Kidney epithelial cell (primary cell): Measurements from ENCODE around the gene PAMR1. TPM values are rescaled to one million over a fixed set of nuclear protein-coding genes. Genes with fewer than 3 reads are reported as not detected.

ENCODE experiments used
- DNase-seq: peaks from one replicate; pipeline ENCODE4 v3.0.0-alpha.2; 2010; ENCODE audit warnings: low read depth
- H3K27me3 ChIP-seq: 2 replicates; pipeline ENCODE4 v1.6.0; 2011; ENCODE audit warnings: low read length; ENCODE audit not compliant: control insufficient read depth, insufficient read depth
- H3K36me3 ChIP-seq: 2 replicates; pipeline ENCODE4 v1.5.1; 2011; ENCODE audit warnings: low read length; ENCODE audit not compliant: control insufficient read depth, insufficient read depth
- H3K4me3 ChIP-seq: 2 replicates; pipeline ENCODE4 v1.5.1; 2011; ENCODE audit warnings: low read depth, mild to moderate bottlenecking, control low read depth, low read length
- CTCF ChIP-seq: IDR thresholded peaks from 2 replicates; pipeline ENCODE4 v1.5.1; 2011; ENCODE audit warnings: mild to moderate bottlenecking, moderate library complexity, low read length, control low read depth, inconsistent platforms; ENCODE audit not compliant: insufficient read depth, poor library complexity, severe bottlenecking
- total RNA-seq: library from RNA; depleted of rRNA; stranded (reverse); fragments of >200 nt; gene quantifications from 2 replicates; pipeline ENCODE4 v1.2.3, GENCODE V29; 2015

PAMR1 gene
- total RNA-seq, 1 donor from 2014 or later, result 0.84 TPM

DNA sequence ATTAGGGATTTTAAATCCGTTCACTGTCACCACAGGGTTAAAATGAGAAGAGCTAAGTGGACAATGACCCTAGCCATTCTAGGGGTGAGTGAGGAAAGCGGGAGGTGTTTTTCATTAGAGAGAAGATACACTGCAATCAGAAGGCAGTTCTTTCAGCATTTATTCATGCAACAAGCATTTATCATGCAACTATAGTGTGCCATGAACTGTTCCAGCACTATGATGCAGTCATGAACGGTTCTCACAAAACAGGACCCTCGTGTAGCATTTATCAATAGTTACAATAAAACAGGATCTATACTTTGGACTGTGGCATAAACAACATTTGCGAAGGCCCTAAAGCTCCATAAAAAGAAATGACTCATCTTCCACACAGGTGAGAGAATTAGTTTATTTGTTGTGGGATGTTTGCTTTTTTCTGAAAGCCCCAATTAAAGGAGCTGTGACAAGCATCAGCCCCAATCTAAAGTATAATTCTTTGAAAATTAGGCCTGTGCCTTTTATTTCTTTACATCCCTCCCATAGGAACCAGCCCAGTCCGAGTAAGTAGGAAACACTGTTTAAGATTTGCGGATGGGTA, 51.5 kb downstream of the PAMR1 start:
- no peak for TF ChIP-seq CTCF
- peaks cover 11% of the 10 kb centered on the region for H3K27me3 ChIP-seq
- DNase-seq, result no peak
- H3K36me3 ChIP-seq, result no peaks in the 10 kb centered on the region
- H3K4me3 ChIP-seq, result no peak overlapping the region

DNA sequence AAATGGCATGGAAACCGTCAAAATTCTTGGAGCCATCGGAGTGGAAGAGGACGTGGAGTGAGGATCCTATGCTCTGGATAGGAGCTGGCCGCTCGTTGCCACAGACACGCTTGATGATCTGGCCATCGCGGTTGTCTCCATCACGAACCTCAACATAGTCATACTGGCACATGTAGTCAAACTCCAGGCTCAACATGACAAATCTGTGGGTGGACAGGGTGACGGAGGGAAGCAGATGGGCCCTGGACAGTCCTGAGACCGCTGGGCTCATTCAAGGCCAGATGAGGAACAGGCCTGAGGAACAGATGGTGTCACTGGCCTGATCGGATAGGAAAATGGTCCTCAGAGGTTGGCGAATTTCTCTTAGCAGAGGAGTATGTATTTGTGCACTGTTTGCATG, 54.8 kb downstream of the PAMR1 start:
- H3K27me3 ChIP-seq, result peaks cover 2% of the 10 kb centered on the region
- no peak for TF ChIP-seq CTCF
- H3K4me3 ChIP-seq, result no peak overlapping the region
- H3K36me3 ChIP-seq, result no peaks in the 10 kb centered on the region
- DNase-seq, result no peak

GRCh38 chr11:35466058-35466457, 59.4 kb downstream of the PAMR1 start:
- no peak for DNase-seq
- TF ChIP-seq CTCF, result no peak

GRCh38 chr11:35464308-35464707, 61.1 kb downstream of the PAMR1 start:
- peak; percentile 13 for TF ChIP-seq CTCF
- DNase-seq, result no peak
- Histone ChIP-seq H3K36me3 (no peaks in the 10 kb centered on the region), H3K27me3 (peaks cover 2% of the 10 kb centered on the region), H3K4me3 (no peak overlapping the region)

More at GRCh38 chr11:35466058-35466457, 59.4 kb downstream of the PAMR1 start:
- Histone ChIP-seq H3K27me3 (peaks cover 1% of the 10 kb centered on the region), H3K4me3 (no peak overlapping the region), H3K36me3 (no peaks in the 10 kb centered on the region)

DNA sequence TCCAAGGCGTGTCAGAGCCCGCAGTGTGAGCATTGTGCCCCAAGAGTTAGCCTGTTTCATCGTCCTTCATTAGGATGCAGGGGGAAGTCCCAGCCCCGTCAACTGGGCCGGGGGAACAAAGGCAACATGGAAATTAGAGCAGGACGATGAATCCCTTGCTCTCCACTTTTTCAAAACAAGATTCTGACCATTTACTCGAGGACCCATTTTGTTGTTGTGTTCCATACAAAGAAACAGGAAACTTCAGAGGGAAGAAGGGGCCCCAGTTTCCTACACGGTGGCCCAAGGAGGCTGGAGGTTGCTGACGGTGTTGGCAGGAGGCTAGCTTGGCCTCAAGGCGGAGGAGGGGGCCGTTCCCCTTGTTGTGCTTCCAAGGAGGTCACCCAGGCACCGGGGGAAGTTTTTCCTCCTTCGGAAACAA, 62.1 kb downstream of the PAMR1 start:
- H3K27me3 ChIP-seq, result peaks cover 2% of the 10 kb centered on the region
- H3K4me3 ChIP-seq, result no peak overlapping the region
- no peak for TF ChIP-seq CTCF
- DNase-seq, result no peak
- H3K36me3 ChIP-seq, result no peaks in the 10 kb centered on the region

- H3K4me3 ChIP-seq, result no peak overlapping the region
- no peak for DNase-seq
- no peak for TF ChIP-seq CTCF
- peaks cover 2% of the 10 kb centered on the region for H3K27me3 ChIP-seq
- H3K36me3 ChIP-seq, result no peaks in the 10 kb centered on the region
These were observed 63.4 kb downstream of the PAMR1 start for GRCh38 chr11:35461917-35462538.
